Measurements from ENCODE around the gene BMP5. TPM values are rescaled to one million over a fixed set of nuclear protein-coding genes. Genes with fewer than 3 reads are reported as not detected.

Gene BMP5
- total RNA-seq, 2 experiments from 2014 or later: not detected

GRCh38 chr6:55839080-55839479 lies 36.3 kb downstream of the BMP5 start:
- ChIA-PET POLR2A (no interaction called here), CTCF (no interaction called here)
- no peak for DNase-seq
- H3K36me3 ChIP-seq (ENCODE audit: insufficient read depth, low read length): no peaks in the 10 kb centered on the region
- TF ChIP-seq CTCF (IDR thresholded peaks at IDR 0.05): no peak
- no peaks in the 10 kb centered on the region for H3K36me3 Mint-ChIP-seq (ENCODE audit: low read depth)
- no peaks in the 10 kb centered on the region for H3K27me3 Mint-ChIP-seq
- no peak overlapping the region for H3K4me3 ChIP-seq (ENCODE audit: low read length)
- intact Hi-C loops (cut with DNase I, micrococcal nuclease): no loop called here
- H3K4me1 Mint-ChIP-seq (ENCODE audit: low read depth): no peaks in the 10 kb centered on the region
- no peaks in the 10 kb centered on the region for H3K9me3 ChIP-seq (ENCODE audit: control insufficient read depth in 1 of 2, insufficient read depth in 1 of 2, low read length in 2 of 2)
- H3K4me1 ChIP-seq (ENCODE audit: insufficient read depth, low read length): no peaks in the 10 kb centered on the region
- ATAC-seq (ENCODE audit: poor library complexity): no peak
- H3K27me3 ChIP-seq (ENCODE audit: control insufficient read depth in 1 of 2, insufficient read depth in 2 of 2, low read length in 2 of 2): no peaks in the 10 kb centered on the region
- no peak overlapping the region for H3K27ac ChIP-seq (ENCODE audit: low read depth in 1 of 2, low read length in 2 of 2)
- H3K27ac Mint-ChIP-seq: no peak overlapping the region
- no peak overlapping the region for H3K4me3 Mint-ChIP-seq
- H3K9me3 Mint-ChIP-seq: peaks cover 6% of the 10 kb centered on the region

GRCh38 chr6:55836945-55837344 lies 38.4 kb downstream of the BMP5 start:
- no peak for TF ChIP-seq CTCF (IDR thresholded peaks at IDR 0.05)
- ChIA-PET CTCF (no interaction called here), POLR2A (no interaction called here)
- Histone ChIP-seq H3K27ac (ENCODE audit: low read depth in 1 of 2, low read length in 2 of 2) (no peak overlapping the region), H3K9me3 (ENCODE audit: control insufficient read depth in 1 of 2, insufficient read depth in 1 of 2, low read length in 2 of 2) (no peaks in the 10 kb centered on the region), H3K4me3 (ENCODE audit: low read length) (no peak overlapping the region), H3K4me1 (ENCODE audit: insufficient read depth, low read length) (no peaks in the 10 kb centered on the region), H3K27me3 (ENCODE audit: control insufficient read depth in 1 of 2, insufficient read depth in 2 of 2, low read length in 2 of 2) (no peaks in the 10 kb centered on the region), H3K36me3 (ENCODE audit: insufficient read depth, low read length) (no peaks in the 10 kb centered on the region)
- no peak overlapping the region for H3K4me3 Mint-ChIP-seq
- no peak overlapping the region for H3K27ac Mint-ChIP-seq
- H3K9me3 Mint-ChIP-seq: peaks cover 7% of the 10 kb centered on the region
- no peak for ATAC-seq (ENCODE audit: poor library complexity)
- no peaks in the 10 kb centered on the region for H3K36me3 Mint-ChIP-seq (ENCODE audit: low read depth)
- no peaks in the 10 kb centered on the region for H3K27me3 Mint-ChIP-seq
- no peak for DNase-seq
- intact Hi-C loops (cut with DNase I, micrococcal nuclease): no loop called here
- H3K4me1 Mint-ChIP-seq (ENCODE audit: low read depth): no peaks in the 10 kb centered on the region

GRCh38 chr6:55836481-55836880 lies 38.9 kb downstream of the BMP5 start:
- TF ChIP-seq CTCF (IDR thresholded peaks at IDR 0.05): no peak
- CTCF ChIA-PET: no interaction called here
- H3K36me3 Mint-ChIP-seq (ENCODE audit: low read depth): no peaks in the 10 kb centered on the region
- H3K27ac ChIP-seq (ENCODE audit: low read depth in 1 of 2, low read length in 2 of 2): no peak overlapping the region
- ATAC-seq (ENCODE audit: poor library complexity) (no peak), DNase-seq (no peak)
- no peak overlapping the region for H3K4me3 ChIP-seq (ENCODE audit: low read length)
- H3K4me1 Mint-ChIP-seq (ENCODE audit: low read depth): no peaks in the 10 kb centered on the region
- no peaks in the 10 kb centered on the region for H3K27me3 Mint-ChIP-seq
- no peak overlapping the region for H3K4me3 Mint-ChIP-seq
- no peaks in the 10 kb centered on the region for H3K36me3 ChIP-seq (ENCODE audit: insufficient read depth, low read length)
- POLR2A ChIA-PET: no interaction called here
- H3K27ac Mint-ChIP-seq: no peak overlapping the region
- intact Hi-C loops (cut with DNase I, micrococcal nuclease): no loop called here
- H3K9me3 ChIP-seq (ENCODE audit: control insufficient read depth in 1 of 2, insufficient read depth in 1 of 2, low read length in 2 of 2): no peaks in the 10 kb centered on the region
- H3K9me3 Mint-ChIP-seq: peaks cover 7% of the 10 kb centered on the region
- H3K4me1 ChIP-seq (ENCODE audit: insufficient read depth, low read length): no peaks in the 10 kb centered on the region
- no peaks in the 10 kb centered on the region for H3K27me3 ChIP-seq (ENCODE audit: control insufficient read depth in 1 of 2, insufficient read depth in 2 of 2, low read length in 2 of 2)

Data from CD4-positive, alpha-beta T cell (primary cell).